GM21723 (cell line): ENCODE data around the gene DLGAP1.
"Not testable (repeated sequence)": the region's sequence is repeated elsewhere in the genome, so short reads cannot be mapped to it uniquely, and the experiment has no call there.

ENCODE experiments used
- ATAC-seq: cut with Tn5 transposase; IDR thresholded peaks from one replicate; pipeline ENCODE4 v1.9.1; 2021; ENCODE audit warnings: mild to moderate bottlenecking, moderate library complexity; ENCODE audit not compliant: unreplicated experiment

The DLGAP1 gene

DNA sequence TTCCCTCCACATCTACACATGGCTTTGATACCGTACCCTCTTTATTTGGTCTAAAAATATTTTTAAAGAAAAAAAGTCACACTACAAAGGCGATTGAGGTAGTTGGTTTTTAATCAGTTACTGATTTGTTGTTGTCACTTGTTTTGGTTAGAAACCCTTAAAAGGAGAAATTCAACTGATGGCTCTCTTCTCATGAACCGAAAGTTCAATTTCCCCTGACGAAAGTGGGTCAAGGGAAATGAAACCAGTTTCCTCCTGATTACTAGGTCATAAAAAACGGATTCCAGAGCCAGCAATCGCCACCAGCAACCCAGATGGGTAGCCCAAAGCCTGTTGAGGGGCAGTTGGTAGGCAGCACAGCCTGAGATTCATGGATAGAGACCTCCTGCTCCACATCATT lies 63.2 kb downstream of the DLGAP1 start:
- ATAC-seq, result no peak

DNA sequence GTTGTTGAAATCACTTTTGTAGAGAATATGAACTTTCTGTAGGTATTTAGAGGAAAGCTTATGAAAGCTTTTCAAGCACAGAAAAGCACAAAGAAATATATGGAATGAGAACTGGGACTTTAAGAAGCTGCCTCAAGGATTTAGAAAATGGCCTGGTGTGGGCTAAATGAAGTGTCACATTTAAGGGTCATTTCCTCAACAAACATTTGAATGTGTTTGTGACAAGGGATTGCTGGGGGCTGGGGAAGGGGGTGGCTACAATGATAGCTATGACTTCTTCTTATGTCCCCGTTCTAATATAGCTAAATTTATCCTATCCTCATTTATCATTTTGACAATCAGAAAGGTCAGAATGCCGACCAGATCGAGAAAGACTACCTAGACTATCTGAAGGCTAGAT lies 69.2 kb downstream of the DLGAP1 start:
- no peak for ATAC-seq

DNA sequence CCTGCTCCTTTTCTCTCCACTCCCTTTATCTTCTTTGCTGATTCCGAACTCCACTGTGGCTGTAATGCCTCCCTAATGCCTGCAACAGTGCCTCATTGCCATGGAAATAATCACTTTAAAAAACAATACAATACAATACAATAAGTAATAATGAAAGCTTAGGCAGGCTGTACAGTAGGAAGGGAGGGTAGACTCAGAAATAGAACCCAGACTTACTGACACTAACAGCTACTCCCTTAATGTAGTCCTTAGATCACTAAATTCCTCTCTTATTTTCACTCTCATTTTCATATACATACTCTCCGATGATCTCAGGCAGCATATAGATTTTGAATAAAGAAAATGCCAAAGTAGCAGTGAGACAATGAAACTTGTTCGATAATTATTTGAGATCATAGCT lies 70.2 kb downstream of the DLGAP1 start:
- no peak for ATAC-seq

DNA sequence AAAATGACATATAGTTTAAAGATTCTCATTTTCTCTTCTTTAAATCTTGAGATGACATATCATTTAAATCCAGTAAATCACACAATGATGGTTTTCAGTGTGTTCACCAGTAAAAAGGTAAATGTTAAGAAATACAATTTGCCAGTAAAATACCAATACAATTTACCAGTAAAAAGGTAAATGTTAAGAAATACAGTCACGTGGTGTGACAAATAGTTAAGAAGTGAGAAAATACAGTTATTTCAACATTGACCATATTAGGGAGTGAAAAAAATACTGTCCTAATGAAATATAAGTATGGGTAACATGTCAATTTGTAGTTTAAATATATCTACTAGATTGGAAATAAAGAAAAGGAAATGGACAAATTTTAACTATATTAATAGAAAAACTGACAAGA lies 80.5 kb downstream of the DLGAP1 start:
- no peak for ATAC-seq

DNA sequence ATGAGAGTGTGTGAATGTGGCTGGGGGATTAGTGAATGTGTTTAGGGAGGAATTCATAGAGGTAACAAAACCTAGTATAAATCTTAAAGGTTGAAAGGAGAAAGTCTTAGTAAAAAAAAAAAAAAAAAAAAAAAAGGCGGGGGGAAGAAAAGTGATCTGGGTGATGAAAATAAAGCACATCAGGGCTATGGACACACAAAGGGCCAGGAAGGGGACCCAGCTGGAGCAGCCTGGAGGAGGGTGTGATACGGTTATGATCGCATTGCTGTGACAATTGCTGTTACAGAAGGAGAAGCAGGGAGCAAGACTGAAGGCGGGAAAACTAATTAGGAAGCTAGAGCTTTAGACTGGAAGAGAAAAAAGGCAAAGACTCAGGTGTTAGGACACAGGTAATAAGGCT lies 85.4 kb downstream of the DLGAP1 start:
- ATAC-seq, result no peak

DNA sequence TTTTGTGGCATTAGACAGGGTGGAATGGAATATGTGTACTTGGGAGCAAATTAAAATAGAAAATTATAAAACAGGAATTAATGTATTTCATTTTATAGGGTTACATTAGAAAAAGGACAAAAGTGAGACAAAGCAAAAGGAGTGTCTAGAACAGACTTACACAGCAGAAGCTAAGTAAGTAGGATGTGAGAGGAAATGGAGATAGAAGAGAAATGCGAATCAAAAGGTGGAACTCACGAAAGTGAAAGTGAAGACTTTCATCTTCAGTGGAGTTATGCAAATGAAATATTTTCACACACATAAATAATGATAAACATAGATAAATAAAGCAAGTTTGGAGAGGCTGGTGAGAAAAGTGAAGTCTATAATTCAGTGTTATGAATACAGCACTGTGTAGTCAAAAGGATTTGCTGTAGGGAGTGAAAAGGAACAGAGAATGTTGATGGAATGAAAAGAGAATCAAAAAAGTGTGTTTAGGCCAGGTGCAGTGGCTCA lies 94.8 kb downstream of the DLGAP1 start:
- no peak for ATAC-seq

DNA sequence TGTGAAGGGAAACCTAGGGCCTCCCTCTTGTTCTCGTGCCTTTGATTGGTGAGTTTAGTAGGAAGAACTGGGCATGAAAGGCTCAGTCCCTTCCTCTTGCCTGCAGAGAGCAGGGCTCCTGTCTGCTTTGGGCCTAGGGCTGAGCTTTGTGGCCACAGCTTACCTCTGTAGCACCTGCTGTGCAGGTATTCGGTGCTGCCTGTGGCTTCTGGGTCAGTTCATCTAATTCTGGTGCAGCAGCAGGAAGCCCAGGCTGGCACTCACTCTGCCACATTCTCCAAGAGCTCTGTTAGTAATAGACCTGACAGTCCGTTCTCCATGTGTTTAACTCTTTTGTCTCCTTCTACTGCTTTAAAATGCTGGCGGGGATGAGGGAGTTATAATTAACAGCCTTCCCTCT lies 96.5 kb downstream of the DLGAP1 start:
- ATAC-seq, result no peak

DNA sequence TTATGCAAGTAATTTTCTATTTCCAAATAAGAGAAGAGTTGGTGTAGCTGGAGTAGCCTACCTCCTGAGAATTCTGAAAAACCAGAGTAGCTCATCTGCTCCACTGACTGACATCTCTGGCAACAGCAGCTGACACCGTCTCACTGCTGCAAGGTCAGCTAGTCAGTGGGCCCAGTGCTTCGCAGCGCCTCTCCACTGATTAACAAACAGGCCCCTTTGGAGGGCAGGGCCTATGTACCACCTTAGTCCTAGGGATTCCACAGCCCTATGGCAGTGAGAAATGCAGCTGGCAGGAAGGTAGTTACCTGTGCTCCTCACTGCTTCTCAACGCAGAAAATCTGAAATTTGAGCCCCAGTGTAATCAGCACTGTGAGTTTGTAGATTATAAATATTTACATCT lies 97.5 kb downstream of the DLGAP1 start:
- no peak for ATAC-seq

DNA sequence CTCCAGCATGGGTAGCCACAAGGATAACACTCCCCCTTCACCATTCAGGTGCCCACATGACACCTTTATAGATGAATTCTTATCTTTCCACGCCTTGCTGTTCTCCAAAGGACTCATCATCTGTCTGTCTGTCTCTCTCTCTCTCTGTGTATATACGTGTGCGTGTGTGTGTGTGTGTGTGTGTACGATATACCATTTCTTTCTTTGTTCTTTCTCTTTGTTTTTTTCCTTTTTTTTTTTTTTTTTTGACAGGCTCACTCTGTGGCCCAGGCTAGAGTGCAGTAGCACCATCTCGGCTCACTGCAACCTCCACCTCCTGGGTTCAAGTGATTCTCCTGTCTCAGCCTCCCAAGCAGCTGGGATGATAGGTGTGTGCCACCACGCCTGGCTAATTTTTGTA lies 98.2 kb downstream of the DLGAP1 start:
- no peak for ATAC-seq

DNA sequence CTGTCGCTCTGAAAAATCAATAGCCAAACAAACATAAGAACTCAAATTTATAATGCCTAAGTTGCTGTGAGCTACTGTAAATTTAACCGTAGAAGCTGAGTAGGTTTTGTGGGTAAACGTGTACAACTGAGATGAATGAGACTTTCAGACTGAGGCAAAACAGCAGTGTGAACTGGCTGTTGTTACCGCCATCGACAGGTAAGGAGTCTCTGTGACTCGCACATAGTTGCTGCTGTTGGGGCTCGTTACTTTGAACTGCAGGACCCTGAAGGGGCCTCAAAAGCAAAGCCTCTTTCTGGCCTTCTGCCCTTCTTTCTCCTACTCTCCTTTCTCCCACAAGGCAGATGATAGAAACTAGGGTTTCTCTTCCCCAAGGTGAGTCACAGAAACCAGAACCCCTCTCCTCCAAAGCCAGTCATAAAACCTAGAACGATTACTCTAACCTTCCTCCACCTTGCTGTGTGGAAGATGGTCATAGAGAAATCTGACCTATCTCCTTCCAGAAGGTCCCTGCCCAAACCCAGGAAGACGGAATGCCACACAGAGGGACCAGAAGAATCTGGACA lies 101.2 kb downstream of the DLGAP1 start:
- no peak for ATAC-seq

DNA sequence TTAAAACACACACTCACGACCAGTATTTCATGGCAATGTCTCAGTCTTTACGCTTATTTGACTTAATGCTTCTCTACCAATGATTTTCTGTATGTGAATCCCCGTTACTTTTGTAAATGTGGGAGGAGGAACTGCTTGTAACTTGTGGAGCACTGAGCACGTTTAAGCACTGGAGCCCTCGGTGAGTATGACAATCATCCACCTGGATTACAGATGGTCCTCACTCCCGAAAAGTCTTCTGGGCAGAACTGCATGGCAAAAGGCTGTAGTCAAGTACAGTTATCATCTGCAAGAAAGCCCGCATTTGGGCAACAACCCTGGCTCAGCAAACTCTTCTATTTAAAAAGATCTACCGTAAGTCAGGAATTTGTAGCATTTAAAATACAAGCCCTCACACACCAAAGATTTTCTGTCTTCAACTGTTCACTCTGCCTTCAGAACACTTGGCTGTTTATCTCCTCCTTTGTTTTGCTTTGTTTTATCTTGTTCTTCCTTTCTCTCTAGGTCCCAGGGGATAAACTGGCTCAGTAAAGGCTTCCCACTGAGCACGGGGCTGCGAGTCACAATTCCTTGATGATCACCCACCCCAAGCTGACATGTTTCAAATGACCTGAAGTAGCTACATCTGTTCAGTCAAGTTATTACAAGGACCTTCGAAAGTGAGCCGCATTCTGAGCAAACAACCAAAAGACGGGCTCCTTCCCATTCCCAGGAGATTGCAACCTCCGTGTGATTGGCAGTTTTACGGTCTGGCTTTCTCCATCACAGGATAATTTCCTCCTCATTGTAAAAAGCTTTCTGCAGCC lies 102.2 kb downstream of the DLGAP1 start:
- ATAC-seq, result no peak

DNA sequence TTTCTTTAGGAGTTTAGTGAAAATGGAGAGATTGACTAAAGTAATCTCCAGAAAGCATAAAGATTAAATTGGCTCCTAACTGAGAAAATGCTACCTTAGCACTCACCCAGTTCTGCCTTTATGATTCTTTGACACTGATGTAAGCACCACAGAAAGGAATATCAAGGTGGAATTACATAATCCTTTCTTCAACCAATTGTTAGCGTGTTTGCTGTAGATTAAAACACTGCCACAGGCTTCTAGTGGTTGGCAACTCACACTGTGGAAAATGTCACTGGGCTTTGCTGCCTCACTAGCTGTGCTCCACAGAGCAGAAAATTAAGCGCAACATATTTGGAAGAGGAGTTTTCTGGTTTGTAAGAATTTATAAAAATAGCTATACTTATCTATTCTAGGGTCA lies 104.1 kb downstream of the DLGAP1 start:
- ATAC-seq, result no peak

DNA sequence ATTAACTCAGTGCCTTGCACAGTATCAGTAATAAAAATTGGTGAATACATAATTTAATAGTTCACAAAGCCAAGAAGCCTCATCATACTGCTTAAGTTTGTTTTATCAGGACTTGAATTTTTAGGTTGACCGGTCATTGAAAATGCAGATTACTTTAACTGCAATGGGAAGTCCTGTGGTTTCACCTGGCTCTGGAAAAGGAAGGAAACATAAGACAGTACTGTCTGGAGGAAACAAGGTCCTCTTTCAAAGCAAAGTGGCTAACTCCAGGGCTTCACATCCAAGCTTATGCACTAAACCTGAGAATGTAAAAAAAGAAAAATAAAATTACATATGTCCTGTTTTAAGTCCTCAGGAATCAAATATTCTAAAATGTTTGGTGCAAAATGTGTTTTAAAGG lies 119.7 kb downstream of the DLGAP1 start:
- ATAC-seq, result no peak

DNA sequence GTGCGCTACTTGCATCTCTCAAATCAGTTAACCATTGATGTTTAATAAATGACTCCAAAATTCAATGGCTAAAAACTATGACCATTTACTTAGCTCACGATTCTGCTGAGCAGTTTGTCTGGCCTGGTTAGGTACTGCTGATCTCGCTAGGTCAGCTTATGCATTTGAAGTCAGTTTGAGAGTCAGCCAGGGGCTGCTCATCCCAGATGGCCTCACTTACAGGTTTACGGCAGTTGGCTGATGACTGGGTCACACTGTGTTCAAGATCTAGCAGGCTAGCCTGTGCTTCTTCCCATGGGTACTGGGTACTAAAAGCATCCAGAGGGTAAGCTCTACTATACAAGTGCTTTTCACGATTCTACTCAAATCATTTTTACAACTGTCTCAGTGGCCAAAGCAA lies 122.1 kb downstream of the DLGAP1 start:
- ATAC-seq, result no peak

DNA sequence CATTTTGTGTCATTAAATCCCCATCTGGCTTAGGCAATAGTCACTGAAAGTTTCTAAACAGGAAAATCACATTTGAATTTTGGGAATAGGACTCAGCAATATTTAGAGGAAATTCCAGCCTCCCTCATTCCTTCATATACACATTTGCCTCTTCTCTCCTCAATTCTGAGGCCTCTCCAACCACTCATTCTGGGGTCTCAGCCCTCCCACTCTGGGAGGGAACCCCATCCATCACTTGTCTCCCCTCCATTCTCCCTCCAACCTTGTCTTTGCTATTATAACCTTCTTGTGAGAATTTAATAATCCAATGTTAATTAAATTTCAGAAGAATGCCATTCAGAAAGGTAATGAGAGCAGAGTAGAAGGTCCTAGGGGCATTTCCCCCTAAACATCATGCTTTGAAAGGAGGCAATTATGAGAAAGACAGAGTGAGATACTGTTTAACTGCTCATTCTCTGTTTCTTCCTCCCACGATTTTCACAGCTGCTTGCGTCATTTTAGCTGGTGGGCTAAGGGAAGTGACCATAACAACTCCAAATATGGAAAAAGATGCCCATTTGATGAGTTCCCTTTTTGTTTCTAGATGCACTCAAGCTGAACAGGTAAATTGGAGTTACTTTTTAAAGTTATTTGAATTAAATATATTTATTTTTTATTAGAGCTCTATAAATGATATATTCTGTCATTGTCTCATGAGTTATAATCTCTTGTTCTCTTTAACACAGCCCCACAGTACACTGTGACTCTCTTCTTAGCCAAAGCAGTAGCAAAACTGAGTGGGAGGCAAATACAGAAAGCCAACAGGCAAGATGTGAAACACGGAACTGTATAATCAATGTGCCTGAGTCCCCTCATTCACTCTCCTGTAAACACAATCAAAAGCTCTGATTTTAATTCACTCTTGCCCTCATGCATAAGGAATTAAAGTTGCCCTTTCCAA lies 135.1 kb downstream of the DLGAP1 start:
- no peak for ATAC-seq

DNA sequence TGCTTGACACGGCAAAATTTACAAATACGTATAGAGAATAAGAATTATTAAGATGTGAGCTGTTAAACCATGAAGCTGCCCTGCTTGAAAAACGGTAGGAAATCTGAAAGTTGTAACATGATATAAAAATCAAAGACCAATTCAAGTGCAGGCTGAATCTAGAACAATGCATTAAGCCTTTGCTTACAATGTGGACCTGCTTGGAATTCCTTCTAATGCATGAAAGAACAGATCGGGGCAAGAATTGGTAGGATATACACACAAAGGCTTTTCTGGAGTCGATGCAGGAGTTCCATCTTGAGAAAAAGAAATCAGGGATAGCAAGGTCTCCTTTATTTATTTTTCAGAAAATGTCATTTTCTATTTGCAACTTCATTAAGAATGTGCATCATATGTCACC lies 136.8 kb downstream of the DLGAP1 start:
- no peak for ATAC-seq

DNA sequence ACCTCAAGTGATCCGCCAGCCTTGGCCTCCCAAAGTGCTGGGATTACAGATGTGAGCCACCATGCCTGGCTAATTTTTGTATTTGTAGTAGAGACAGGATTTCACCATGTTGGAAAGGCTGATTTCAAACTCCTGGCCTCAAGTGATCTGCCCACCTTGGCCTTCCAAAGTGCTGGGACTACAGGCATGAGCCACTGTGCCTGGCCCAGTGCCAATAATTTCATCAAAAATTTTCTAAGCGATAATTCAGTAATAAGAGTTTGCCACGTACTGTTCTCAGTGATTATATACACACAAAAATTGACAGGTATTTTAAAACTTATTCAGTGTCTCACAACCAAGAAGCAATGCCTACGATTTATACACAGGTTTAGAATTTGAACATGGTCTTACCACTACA lies 143.2 kb downstream of the DLGAP1 start:
- ATAC-seq, result not testable (repeated sequence)

DNA sequence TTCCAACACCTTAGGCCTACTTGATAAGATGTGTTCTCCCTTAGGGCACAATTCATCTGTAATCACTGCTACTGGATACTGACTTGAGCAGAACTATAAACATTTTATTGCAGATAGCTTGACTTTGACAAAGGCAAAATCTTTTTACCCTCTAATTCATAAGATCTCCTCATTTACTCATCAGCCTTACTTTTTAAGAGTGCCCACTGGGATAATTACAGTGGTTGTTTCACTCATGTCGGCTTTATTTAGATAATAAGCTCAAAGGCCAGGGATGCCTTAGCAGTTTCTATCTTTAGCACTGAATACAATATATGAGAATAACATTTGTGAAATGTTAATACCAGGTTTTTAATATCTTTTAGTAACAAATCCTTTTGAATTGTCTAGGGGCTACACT lies 144.0 kb downstream of the DLGAP1 start:
- no peak for ATAC-seq

DNA sequence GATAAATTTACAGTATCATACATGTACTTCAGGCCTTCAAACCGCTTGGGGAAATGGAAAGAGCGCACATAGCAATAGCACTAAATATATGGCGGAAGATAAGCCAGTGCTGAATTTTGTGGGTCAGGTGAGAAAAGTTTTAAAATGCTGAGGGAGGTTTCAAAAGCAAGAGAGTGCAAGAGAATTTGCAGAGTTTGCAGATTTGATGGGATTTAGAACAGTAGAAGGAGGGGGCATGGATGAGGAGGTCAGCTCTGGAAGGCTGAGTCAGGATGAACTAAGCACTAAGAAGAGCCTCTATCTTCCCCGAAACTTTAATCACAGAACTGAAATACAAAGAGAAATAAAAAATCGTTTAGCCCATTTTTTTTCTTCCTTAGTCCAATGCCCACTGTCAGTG lies 145.9 kb downstream of the DLGAP1 start:
- no peak for ATAC-seq

DNA sequence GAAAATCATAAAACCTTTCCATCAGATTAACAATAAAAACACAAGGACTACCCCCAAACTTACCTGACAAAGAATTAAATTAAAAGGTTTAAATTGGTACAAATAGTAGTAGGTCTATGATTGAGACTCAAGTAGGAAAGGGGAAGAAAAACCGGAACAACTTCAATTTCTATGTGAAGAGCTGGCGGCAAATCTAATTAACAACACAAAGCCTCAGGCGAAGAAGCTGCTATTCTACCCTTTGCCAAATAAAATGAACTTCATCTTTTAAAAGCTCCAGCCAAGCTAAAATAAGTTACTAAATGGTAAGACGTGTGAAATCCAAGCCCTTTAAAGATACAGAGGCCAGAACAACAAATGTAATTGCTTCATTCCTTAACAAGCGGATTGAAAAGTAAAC lies 146.5 kb downstream of the DLGAP1 start:
- no peak for ATAC-seq

DNA sequence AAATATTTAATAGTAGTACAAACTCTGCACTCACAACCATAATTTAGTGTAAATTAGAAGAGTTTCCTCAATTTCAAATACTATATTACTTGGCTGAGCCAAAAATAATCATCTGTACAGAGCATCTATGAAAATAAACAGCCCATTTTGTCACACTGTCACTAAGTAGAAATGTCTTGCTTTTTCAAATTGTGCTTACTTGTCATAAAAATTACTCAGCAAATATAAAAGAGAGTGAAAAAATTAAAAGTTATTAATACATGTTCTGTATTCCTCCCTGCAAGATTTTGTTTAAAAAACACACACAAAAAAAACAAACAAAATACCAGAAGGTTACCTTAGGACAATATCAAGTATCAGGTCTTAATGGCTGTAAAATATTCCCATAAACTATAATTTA lies 155.7 kb downstream of the DLGAP1 start:
- no peak for ATAC-seq

DNA sequence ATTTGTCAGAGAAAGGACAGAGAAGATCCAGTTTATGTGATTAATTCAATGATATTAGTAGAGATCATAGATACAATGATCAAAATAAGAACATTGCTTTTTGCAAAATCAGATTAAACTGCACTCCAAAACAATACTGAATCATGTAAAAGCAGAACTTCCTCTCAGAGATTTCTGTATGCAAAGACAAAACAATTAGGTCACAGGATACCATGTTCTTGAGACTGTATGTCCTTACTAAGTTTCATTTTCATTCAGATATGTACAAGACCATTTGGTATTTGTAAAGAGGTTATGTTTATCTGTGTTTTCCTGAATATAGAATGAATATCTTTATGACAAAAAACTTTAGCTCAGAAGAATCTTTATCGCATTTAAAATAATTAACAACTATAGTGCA lies 161.8 kb downstream of the DLGAP1 start:
- ATAC-seq, result no peak
